Mesendoderm (in vitro differentiated cells): ENCODE results near the gene TXNL1.

Experiments
- DNase-seq: peaks from one replicate; pipeline ENCODE4 v3.0.0; 2013
- H2AK5ac ChIP-seq: 2 replicates; pipeline ENCODE4 v1.6.1; 2013; ENCODE audit warnings: low read length, inconsistent platforms
- H2BK120ac ChIP-seq: 2 replicates; pipeline ENCODE4 v1.6.1; 2013; ENCODE audit warnings: low read depth, mild to moderate bottlenecking, low read length, moderate library complexity, mixed read lengths
- H2BK15ac ChIP-seq: replicated peaks from 2 replicates; pipeline ENCODE4 v1.6.1; 2013; ENCODE audit warnings: low read depth, mild to moderate bottlenecking, moderate library complexity
- H2BK5ac ChIP-seq: 2 replicates; pipeline ENCODE4 v1.6.1; 2013; ENCODE audit warnings: low read length, inconsistent platforms
- H3K18ac ChIP-seq: 2 replicates; pipeline ENCODE4 v1.6.1; 2013; ENCODE audit warnings: mild to moderate bottlenecking, low read length, mixed read lengths
- H3K23ac ChIP-seq: one replicate; pipeline ENCODE4 v1.6.1; 2013; ENCODE audit warnings: low read length
- H3K27ac ChIP-seq: 2 replicates; pipeline ENCODE4 v1.5.1; 2013; ENCODE audit warnings: low read depth, mild to moderate bottlenecking, inconsistent platforms, low read length, moderate library complexity
- H3K27me3 ChIP-seq: 2 replicates; pipeline ENCODE4 v1.6.1; 2013; ENCODE audit warnings: low read length, control low read depth, mild to moderate bottlenecking, inconsistent platforms; ENCODE audit not compliant: insufficient read depth, poor library complexity
- H3K36me3 ChIP-seq: 2 replicates; pipeline ENCODE4 v1.6.1; 2013; ENCODE audit warnings: low read length, inconsistent platforms; ENCODE audit not compliant: control insufficient read depth, insufficient read depth
- H3K4ac ChIP-seq: one replicate; pipeline ENCODE4 v1.6.1; 2013; ENCODE audit warnings: low read depth, mild to moderate bottlenecking, low read length, moderate library complexity
- H3K4me1 ChIP-seq: 2 replicates; pipeline ENCODE4 v1.6.1; 2013; ENCODE audit warnings: low read depth, low read length, inconsistent platforms; ENCODE audit not compliant: control insufficient read depth
- H3K4me2 ChIP-seq: 2 replicates; pipeline ENCODE4 v1.6.1; 2013; ENCODE audit warnings: low read length
- H3K4me3 ChIP-seq: 2 replicates; pipeline ENCODE4 v1.5.1; 2013; ENCODE audit warnings: mild to moderate bottlenecking, low read length
- H3K56ac ChIP-seq: one replicate; pipeline ENCODE4 v1.6.1; 2013; ENCODE audit warnings: low read length
- H3K79me1 ChIP-seq: 2 replicates; pipeline ENCODE4 v1.6.1; 2013; ENCODE audit warnings: low read length, inconsistent platforms
- H3K79me2 ChIP-seq: 2 replicates; pipeline ENCODE4 v1.6.1; 2013; ENCODE audit warnings: mild to moderate bottlenecking, low read length; ENCODE audit not compliant: control insufficient read depth, insufficient read depth
- H3K9ac ChIP-seq: 2 replicates; pipeline ENCODE4 v1.6.1; 2013; ENCODE audit warnings: low read length, inconsistent platforms
- H4K5ac ChIP-seq: one replicate; pipeline ENCODE4 v1.6.1; 2013; ENCODE audit warnings: low read length
- H4K8ac ChIP-seq: one replicate; pipeline ENCODE4 v1.6.1; 2013; ENCODE audit warnings: low read depth, mild to moderate bottlenecking, control low read depth, low read length, moderate library complexity
- WGBS: extraction: QIAGEN DNeasy Blood & Tissue Kit; methylation state at CpG from one replicate; pipeline ENCODE4 v1.1.7; 2013; ENCODE audit warnings: low lambda C conversion rate, missing lambda C conversion rate; ENCODE audit not compliant: insufficient coverage; ENCODE audit errors: extremely low coverage; 5-methylcytosine and 5-hydroxymethylcytosine counted together

Gene TXNL1

GRCh38 chr18:56632070-56633022, 6.0 kb downstream of the TXNL1 start:
- no peak overlapping the region for H3K27ac ChIP-seq
- WGBS = no CpG with 5 or more reads among the region's 7 CpGs
- no peak overlapping the region for H2BK15ac ChIP-seq

GRCh38 chr18:56627991-56628390, 10.4 kb downstream of the TXNL1 start:
- no peaks in the 10 kb centered on the region for H3K27me3 ChIP-seq
- no peaks in the 10 kb centered on the region for H3K4me1 ChIP-seq
- no peak overlapping the region for H2BK120ac ChIP-seq
- H3K79me1 ChIP-seq = no peaks in the 10 kb centered on the region
- H3K23ac ChIP-seq = no peak overlapping the region
- H3K36me3 ChIP-seq = no peaks in the 10 kb centered on the region
- H3K56ac ChIP-seq = no peak overlapping the region
- no peak overlapping the region for H2BK5ac ChIP-seq
- peaks cover 39% of the 10 kb centered on the region for H3K79me2 ChIP-seq
- H2AK5ac ChIP-seq = no peak overlapping the region
- H3K4ac ChIP-seq = no peak overlapping the region
- H3K4me2 ChIP-seq = no peak overlapping the region
- H3K9ac ChIP-seq = no peak overlapping the region
- no peak for DNase-seq
- H4K5ac ChIP-seq = no peak overlapping the region
- no CpG with 5 or more reads among the region's 2 CpGs for WGBS
- no peak overlapping the region for H3K27ac ChIP-seq
- H3K4me3 ChIP-seq = no peak overlapping the region
- H3K18ac ChIP-seq = no peak overlapping the region
- H4K8ac ChIP-seq = no peak overlapping the region
- H2BK15ac ChIP-seq = no peak overlapping the region

More at GRCh38 chr18:56632070-56633022, 6.0 kb downstream of the TXNL1 start:
- DNase-seq = no peak
- Histone ChIP-seq H3K4me1 (no peaks in the 10 kb centered on the region), H3K27me3 (no peaks in the 10 kb centered on the region), H3K56ac (no peak overlapping the region), H4K8ac (no peak overlapping the region), H2BK120ac (no peak overlapping the region), H3K79me1 (peaks cover 2% of the 10 kb centered on the region), H3K79me2 (peaks cover 66% of the 10 kb centered on the region), H3K4me2 (no peak overlapping the region), H3K36me3 (no peaks in the 10 kb centered on the region), H2AK5ac (no peak overlapping the region), H3K4me3 (no peak overlapping the region), H3K18ac (no peak overlapping the region), H2BK5ac (no peak overlapping the region), H4K5ac (no peak overlapping the region), H3K23ac (no peak overlapping the region), H3K9ac (no peak overlapping the region), H3K4ac (no peak overlapping the region)

- Histone ChIP-seq H2BK15ac (no peak overlapping the region), H3K79me1 (no peaks in the 10 kb centered on the region), H4K8ac (no peak overlapping the region), H3K18ac (no peak overlapping the region), H2BK120ac (no peak overlapping the region), H2AK5ac (no peak overlapping the region), H3K4me1 (no peaks in the 10 kb centered on the region), H3K27ac (no peak overlapping the region), H3K79me2 (no peaks in the 10 kb centered on the region), H3K4me2 (no peak overlapping the region), H3K56ac (no peak overlapping the region), H3K9ac (no peak overlapping the region), H3K27me3 (no peaks in the 10 kb centered on the region), H3K36me3 (peaks cover 2% of the 10 kb centered on the region), H4K5ac (no peak overlapping the region), H3K4ac (no peak overlapping the region), H3K23ac (no peak overlapping the region), H3K4me3 (no peak overlapping the region), H2BK5ac (no peak overlapping the region)
- DNase-seq = no peak
- 100% methylated on average over 1 of the region's 7 CpGs for WGBS
These were observed 22.5 kb downstream of the TXNL1 start for GRCh38 chr18:56615738-56616520.

GRCh38 chr18:56606618-56607017, 31.8 kb downstream of the TXNL1 start:
- no CpG with 5 or more reads among the region's 2 CpGs for WGBS
- Histone ChIP-seq H3K36me3 (no peaks in the 10 kb centered on the region), H2BK120ac (no peak overlapping the region)

GRCh38 chr18:56598422-56598821, 40.0 kb downstream of the TXNL1 start:
- no peak overlapping the region for H3K18ac ChIP-seq
- H3K27ac ChIP-seq = no peak overlapping the region
- H3K4me3 ChIP-seq = no peak overlapping the region
- H3K27me3 ChIP-seq = no peaks in the 10 kb centered on the region
- no peak overlapping the region for H3K23ac ChIP-seq
- no CpG with 5 or more reads among the region's 4 CpGs for WGBS
- H2BK120ac ChIP-seq = no peak overlapping the region
- no peak overlapping the region for H3K4me2 ChIP-seq
- no peak overlapping the region for H2AK5ac ChIP-seq
- H3K56ac ChIP-seq = no peak overlapping the region
- H4K5ac ChIP-seq = no peak overlapping the region
- no peaks in the 10 kb centered on the region for H3K36me3 ChIP-seq
- no peak overlapping the region for H2BK5ac ChIP-seq
- no peaks in the 10 kb centered on the region for H3K79me1 ChIP-seq
- H3K79me2 ChIP-seq = no peaks in the 10 kb centered on the region
- no peak for DNase-seq
- H3K4ac ChIP-seq = no peak overlapping the region
- H3K4me1 ChIP-seq = no peaks in the 10 kb centered on the region
- no peak overlapping the region for H3K9ac ChIP-seq
- no peak overlapping the region for H2BK15ac ChIP-seq
- no peak overlapping the region for H4K8ac ChIP-seq

More at GRCh38 chr18:56606618-56607017, 31.8 kb downstream of the TXNL1 start:
- no peaks in the 10 kb centered on the region for H3K79me2 ChIP-seq
- no peaks in the 10 kb centered on the region for H3K79me1 ChIP-seq
- no peak overlapping the region for H4K8ac ChIP-seq
- H3K18ac ChIP-seq = no peak overlapping the region
- no peak overlapping the region for H4K5ac ChIP-seq
- H3K9ac ChIP-seq = no peak overlapping the region
- H3K27ac ChIP-seq = no peak overlapping the region
- no peak overlapping the region for H2BK15ac ChIP-seq
- no peaks in the 10 kb centered on the region for H3K27me3 ChIP-seq
- H3K4me2 ChIP-seq = no peak overlapping the region
- H3K23ac ChIP-seq = no peak overlapping the region
- no peak overlapping the region for H3K4me3 ChIP-seq
- no peak overlapping the region for H3K56ac ChIP-seq
- no peak overlapping the region for H3K4ac ChIP-seq
- H2AK5ac ChIP-seq = no peak overlapping the region
- DNase-seq = no peak
- no peak overlapping the region for H2BK5ac ChIP-seq
- no peaks in the 10 kb centered on the region for H3K4me1 ChIP-seq
